Neural cell (in vitro differentiated cells): ENCODE measurements around the gene POFUT1.

Experiments
- EP300 ChIP-seq: fragments of 450-650 bp; conservative IDR thresholded peaks from 2 replicates; pipeline ENCODE4 v1.6.1; 2014; ENCODE audit warnings: antibody characterized with exemption, mild to moderate bottlenecking, moderate library complexity; ENCODE audit not compliant: poor library complexity, severe bottlenecking
- EZH2 ChIP-seq: fragments of 200-600, 300-800 bp; shearing (Covaris generic), sonication (generic); IDR thresholded peaks from 2 replicates; pipeline ENCODE4 v1.6.1; 2014; ENCODE audit warnings: antibody characterized with exemption, low read length, borderline replicate concordance, mild to moderate bottlenecking; ENCODE audit not compliant: insufficient read depth, poor library complexity, severe bottlenecking
- MXI1 ChIP-seq: fragments of 450-650 bp; conservative IDR thresholded peaks from 2 replicates; pipeline ENCODE4 v1.6.1; 2014; ENCODE audit warnings: antibody characterized with exemption, mild to moderate bottlenecking; ENCODE audit not compliant: poor library complexity, severe bottlenecking
- POLR2AphosphoS5 ChIP-seq: IDR thresholded peaks from 2 replicates; pipeline ENCODE4 v1.6.1; 2012
- SMC3 ChIP-seq: fragments of 450-650 bp; conservative IDR thresholded peaks from 2 replicates; pipeline ENCODE4 v1.6.1; 2014; ENCODE audit warnings: antibody characterized with exemption, mild to moderate bottlenecking, moderate library complexity; ENCODE audit not compliant: poor library complexity
- TAF1 ChIP-seq: IDR thresholded peaks from 2 replicates; pipeline ENCODE4 v1.6.1; 2012; ENCODE audit warnings: low read depth
- TF ChIP-seq, protein P1 (sequence below): fragments of 450-650 bp; IDR thresholded peaks from 2 replicates; pipeline ENCODE4 v1.5.1; 2014; ENCODE audit warnings: antibody characterized with exemption, mild to moderate bottlenecking, moderate library complexity; ENCODE audit not compliant: poor library complexity, severe bottlenecking
- TF ChIP-seq, protein P2 (sequence below): IDR thresholded peaks from 2 replicates; pipeline ENCODE4 v1.6.1; 2012; ENCODE audit warnings: borderline replicate concordance

- TF ChIP-seq MXI1 (no peak), EP300 (no peak), TAF1 (no peak), EZH2 (no peak), POLR2AphosphoS5 (no peak), SMC3 (no peak)
- TF ChIP-seq, protein P1, sequence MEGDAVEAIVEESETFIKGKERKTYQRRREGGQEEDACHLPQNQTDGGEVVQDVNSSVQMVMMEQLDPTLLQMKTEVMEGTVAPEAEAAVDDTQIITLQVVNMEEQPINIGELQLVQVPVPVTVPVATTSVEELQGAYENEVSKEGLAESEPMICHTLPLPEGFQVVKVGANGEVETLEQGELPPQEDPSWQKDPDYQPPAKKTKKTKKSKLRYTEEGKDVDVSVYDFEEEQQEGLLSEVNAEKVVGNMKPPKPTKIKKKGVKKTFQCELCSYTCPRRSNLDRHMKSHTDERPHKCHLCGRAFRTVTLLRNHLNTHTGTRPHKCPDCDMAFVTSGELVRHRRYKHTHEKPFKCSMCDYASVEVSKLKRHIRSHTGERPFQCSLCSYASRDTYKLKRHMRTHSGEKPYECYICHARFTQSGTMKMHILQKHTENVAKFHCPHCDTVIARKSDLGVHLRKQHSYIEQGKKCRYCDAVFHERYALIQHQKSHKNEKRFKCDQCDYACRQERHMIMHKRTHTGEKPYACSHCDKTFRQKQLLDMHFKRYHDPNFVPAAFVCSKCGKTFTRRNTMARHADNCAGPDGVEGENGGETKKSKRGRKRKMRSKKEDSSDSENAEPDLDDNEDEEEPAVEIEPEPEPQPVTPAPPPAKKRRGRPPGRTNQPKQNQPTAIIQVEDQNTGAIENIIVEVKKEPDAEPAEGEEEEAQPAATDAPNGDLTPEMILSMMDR = no peak
- TF ChIP-seq, protein P2, sequence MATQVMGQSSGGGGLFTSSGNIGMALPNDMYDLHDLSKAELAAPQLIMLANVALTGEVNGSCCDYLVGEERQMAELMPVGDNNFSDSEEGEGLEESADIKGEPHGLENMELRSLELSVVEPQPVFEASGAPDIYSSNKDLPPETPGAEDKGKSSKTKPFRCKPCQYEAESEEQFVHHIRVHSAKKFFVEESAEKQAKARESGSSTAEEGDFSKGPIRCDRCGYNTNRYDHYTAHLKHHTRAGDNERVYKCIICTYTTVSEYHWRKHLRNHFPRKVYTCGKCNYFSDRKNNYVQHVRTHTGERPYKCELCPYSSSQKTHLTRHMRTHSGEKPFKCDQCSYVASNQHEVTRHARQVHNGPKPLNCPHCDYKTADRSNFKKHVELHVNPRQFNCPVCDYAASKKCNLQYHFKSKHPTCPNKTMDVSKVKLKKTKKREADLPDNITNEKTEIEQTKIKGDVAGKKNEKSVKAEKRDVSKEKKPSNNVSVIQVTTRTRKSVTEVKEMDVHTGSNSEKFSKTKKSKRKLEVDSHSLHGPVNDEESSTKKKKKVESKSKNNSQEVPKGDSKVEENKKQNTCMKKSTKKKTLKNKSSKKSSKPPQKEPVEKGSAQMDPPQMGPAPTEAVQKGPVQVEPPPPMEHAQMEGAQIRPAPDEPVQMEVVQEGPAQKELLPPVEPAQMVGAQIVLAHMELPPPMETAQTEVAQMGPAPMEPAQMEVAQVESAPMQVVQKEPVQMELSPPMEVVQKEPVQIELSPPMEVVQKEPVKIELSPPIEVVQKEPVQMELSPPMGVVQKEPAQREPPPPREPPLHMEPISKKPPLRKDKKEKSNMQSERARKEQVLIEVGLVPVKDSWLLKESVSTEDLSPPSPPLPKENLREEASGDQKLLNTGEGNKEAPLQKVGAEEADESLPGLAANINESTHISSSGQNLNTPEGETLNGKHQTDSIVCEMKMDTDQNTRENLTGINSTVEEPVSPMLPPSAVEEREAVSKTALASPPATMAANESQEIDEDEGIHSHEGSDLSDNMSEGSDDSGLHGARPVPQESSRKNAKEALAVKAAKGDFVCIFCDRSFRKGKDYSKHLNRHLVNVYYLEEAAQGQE = no peak
Measured at GRCh38 chr20:32208499-32209154, 947 bp downstream of the POFUT1 start.
